SK-N-SH (cell line): ENCODE results near the gene ADIPOR2. TPM values are rescaled to one million over a fixed set of nuclear protein-coding genes. Genes with fewer than 3 reads are reported as not detected.

ENCODE experiments used
- CTCF ChIA-PET: fragments of 300-600, 350-600 bp; formaldehyde crosslinking; extraction: SDS; loops from one replicate; lab custom pipeline; 2021; lab: Yijun Ruan, JAX
- POLR2A ChIA-PET: fragments of 350-600 bp; sonication (Branson Sonifier 250); formaldehyde crosslinking; extraction: SDS; loops from one replicate; lab custom pipeline; 2020; ENCODE audit warnings: antibody characterized with exemption, inconsistent platforms; lab: Yijun Ruan, JAX
- DNase-seq: peaks from one replicate; pipeline ENCODE4 v3.0.0; 2012
- H2AFZ ChIP-seq: fragments of 200-600 bp; sonication (generic); 2 replicates; pipeline ENCODE4 v1.8.1; 2016; ENCODE audit warnings: antibody characterized with exemption, mild to moderate bottlenecking, low read depth
- H3F3A ChIP-seq: fragments of 200-600 bp; sonication (generic); replicated peaks from 2 replicates; pipeline ENCODE3; 2016; ENCODE audit warnings: antibody characterized with exemption, mild to moderate bottlenecking; ENCODE audit not compliant: insufficient read depth
- H3K27ac ChIP-seq, 2 experiments: fragments of 200-500 bp in 1 of 2; fragments of 200-600 bp in 1 of 2; sonication (Bioruptor generic) in 1 of 2; sonication (generic), shearing (Covaris generic) in 1 of 2; 2 replicates each; pipeline versions ENCODE4 v1.5.1 to v1.6.1; 2014 to 2016; ENCODE audit warnings: low read depth in 2 of 2, inconsistent platforms in 1 of 2, low read length in 1 of 2, mild to moderate bottlenecking in 1 of 2, mixed read lengths in 1 of 2
- H3K27me3 ChIP-seq: fragments of 200-600 bp; sonication (generic), shearing (Covaris generic); 2 replicates; pipeline ENCODE4 v1.6.1; 2016; ENCODE audit warnings: mixed run types; ENCODE audit not compliant: insufficient read depth
- H3K36me3 ChIP-seq, 2 experiments: fragments of 200-500 bp in 1 of 2; fragments of 200-600 bp in 1 of 2; sonication (Bioruptor generic) in 1 of 2; sonication (generic) in 1 of 2; replicated peaks in 1 of 2; 2 replicates each; pipeline versions ENCODE3 to v1.5.1; 2014 to 2016; ENCODE audit warnings: low read length in 1 of 2, mild to moderate bottlenecking in 1 of 2; ENCODE audit not compliant: insufficient read depth in 2 of 2, control insufficient read depth in 1 of 2
- H3K4me1 ChIP-seq, 2 experiments: fragments of 200-500 bp in 1 of 2; fragments of 200-600 bp in 1 of 2; sonication (Bioruptor generic) in 1 of 2; sonication (generic), shearing (Covaris generic) in 1 of 2; 2 replicates each; pipeline versions ENCODE4 v1.5.1 to v1.6.1; 2014 to 2016; ENCODE audit warnings: low read depth in 1 of 2, low read length in 1 of 2, mixed run types in 1 of 2; ENCODE audit not compliant: insufficient read depth in 2 of 2, control insufficient read depth in 1 of 2
- H3K4me2 ChIP-seq: fragments of 200-600 bp; sonication (generic), shearing (Covaris generic); 2 replicates; pipeline ENCODE4 v1.6.1; 2017; ENCODE audit warnings: mixed run types
- H3K4me3 ChIP-seq, 2 experiments: fragments of 200-500 bp in 1 of 2; fragments of 200-600 bp in 1 of 2; sonication (Bioruptor generic) in 1 of 2; sonication (generic), shearing (Covaris generic) in 1 of 2; 2 replicates each; pipeline versions ENCODE4 v1.5.1 to v1.8.1; 2014 to 2016; ENCODE audit warnings: low read depth in 2 of 2, inconsistent platforms in 1 of 2, low read length in 1 of 2, mild to moderate bottlenecking in 1 of 2, mixed read lengths in 1 of 2, moderate library complexity in 1 of 2
- H3K79me2 ChIP-seq: fragments of 200-600 bp; sonication (generic); 2 replicates; pipeline ENCODE4 v1.8.1; 2017; ENCODE audit warnings: mild to moderate bottlenecking; ENCODE audit not compliant: insufficient read depth
- H3K9ac ChIP-seq: fragments of 200-600 bp; sonication (generic); 2 replicates; pipeline ENCODE4 v1.6.1; 2017; ENCODE audit warnings: mixed run types
- H3K9me2 ChIP-seq: fragments of 200-600 bp; sonication (generic); 2 replicates; pipeline ENCODE4 v1.6.1; 2017; ENCODE audit warnings: mixed run types
- H3K9me3 ChIP-seq: fragments of 200-600 bp; sonication (generic); 2 replicates; pipeline ENCODE4 v1.6.1; 2017; ENCODE audit warnings: mixed run types, mild to moderate bottlenecking, moderate library complexity
- H4K20me1 ChIP-seq: fragments of 200-600 bp; sonication (generic); 2 replicates; pipeline ENCODE4 v1.6.1; 2017; ENCODE audit warnings: mild to moderate bottlenecking, mixed run types; ENCODE audit not compliant: insufficient read depth
- CHD2 ChIP-seq: fragments of 150-350 bp; IDR thresholded peaks from 2 replicates; pipeline ENCODE4 v1.6.1; 2018; ENCODE audit warnings: low read length; ENCODE audit not compliant: partially characterized antibody
- EZH2phosphoT487 ChIP-seq: fragments of 200-600 bp; sonication (generic); IDR thresholded peaks from 2 replicates; pipeline ENCODE4 v1.6.1; 2017; ENCODE audit warnings: low read depth, mixed run types, mild to moderate bottlenecking, antibody characterized with exemption, moderate library complexity, borderline replicate concordance
- GABPA ChIP-seq: IDR thresholded peaks from 2 replicates; pipeline ENCODE4 v1.4.0; 2012; ENCODE audit warnings: low read depth, mild to moderate bottlenecking
- GATA2 ChIP-seq: sonication (generic); formaldehyde crosslinking; IDR thresholded peaks from 2 replicates; pipeline ENCODE4 v1.5.0; 2020; ENCODE audit warnings: mild to moderate bottlenecking, missing genetic modification reagents
- IRF3 ChIP-seq: fragments of 150-350 bp; IDR thresholded peaks from 2 replicates; pipeline ENCODE4 v1.6.1; 2016; ENCODE audit warnings: mild to moderate bottlenecking, low read depth, low read length
- JUND ChIP-seq: IDR thresholded peaks from 2 replicates; pipeline ENCODE4 v1.4.0; 2012
- MXI1 ChIP-seq: IDR thresholded peaks from 2 replicates; pipeline ENCODE4 v1.6.1; 2012; ENCODE audit warnings: mild to moderate bottlenecking, low read depth, low read length, improper control_type of control experiment
- NFIC ChIP-seq: IDR thresholded peaks from 2 replicates; pipeline ENCODE4 v1.4.0; 2012; ENCODE audit warnings: borderline replicate concordance
- PBX3 ChIP-seq: IDR thresholded peaks from 2 replicates; pipeline ENCODE4; 2012
- POLR2AphosphoS5 ChIP-seq: IDR thresholded peaks from 2 replicates; pipeline ENCODE4 v1.6.1; 2012; ENCODE audit warnings: low read depth, low read length
- RAD21 ChIP-seq: IDR thresholded peaks from 2 replicates; pipeline ENCODE4 v1.6.1; 2012; ENCODE audit warnings: mild to moderate bottlenecking, low read length
- REST ChIP-seq: IDR thresholded peaks from 2 replicates; pipeline ENCODE4 v1.6.1; 2012; ENCODE audit warnings: mild to moderate bottlenecking, low read depth, low read length, moderate library complexity
- RFX5 ChIP-seq: IDR thresholded peaks from 2 replicates; pipeline ENCODE4 v1.6.1; 2012; ENCODE audit warnings: mild to moderate bottlenecking, improper control_type of control experiment, low read length
- RXRA ChIP-seq: IDR thresholded peaks from 2 replicates; pipeline ENCODE4 v1.4.0; 2012; ENCODE audit warnings: low read depth, mild to moderate bottlenecking, borderline replicate concordance
- SIN3A ChIP-seq: IDR thresholded peaks from 2 replicates; pipeline ENCODE4 v1.6.1; 2012; ENCODE audit warnings: low read depth, mild to moderate bottlenecking, low read length, moderate library complexity, borderline replicate concordance
- TEAD4 ChIP-seq: IDR thresholded peaks from 2 replicates; pipeline ENCODE4 v1.4.0; 2012; ENCODE audit warnings: mild to moderate bottlenecking, borderline replicate concordance; ENCODE audit not compliant: insufficient read depth
- USF1 ChIP-seq: IDR thresholded peaks from 2 replicates; pipeline ENCODE4 v1.4.0; 2012; ENCODE audit warnings: low read depth, borderline replicate concordance
- YY1 ChIP-seq: IDR thresholded peaks from 2 replicates; pipeline ENCODE4 v1.4.0; 2012; ENCODE audit warnings: low read depth, mild to moderate bottlenecking
- WGBS: methylation state at CpG from one replicate; pipeline ENCODE4 v1.1.6; 2017; ENCODE audit warnings: low lambda C conversion rate; 5-methylcytosine and 5-hydroxymethylcytosine counted together
- polyA plus RNA-seq, 3 experiments: library from polyadenylated mRNA; depleted of rRNA; stranded (reverse); fragments of >200 nt; gene quantifications; 2 replicates each; pipeline ENCODE4 v1.2.3, GENCODE V29; 2012

ADIPOR2 gene
- polyA plus RNA-seq, 1 of the 3 experiments (the other 2 are of a cell fraction): 17.1 TPM

GRCh38 chr12:1728824-1729223 lies 38.0 kb downstream of the ADIPOR2 start:
- H3K36me3 ChIP-seq: peaks cover 2 to 5% of the 10 kb centered on the region in 2 experiments
- no peak overlapping the region for H3K9ac ChIP-seq
- peaks cover 58% of the 10 kb centered on the region; the same call in 1 of the 2 replicates for H3K79me2 ChIP-seq
- TF ChIP-seq REST (no peak), RAD21 (no peak), GABPA (no peak), RFX5 (no peak), IRF3 (no peak), YY1 (no peak), RXRA (no peak), MXI1 (no peak), JUND (no peak), CHD2 (no peak), EZH2phosphoT487 (no peak), USF1 (no peak), SIN3A (no peak), POLR2AphosphoS5 (no peak), TEAD4 (no peak), GATA2 (CRISPR knock-in tag) (no peak), PBX3 (no peak), NFIC (no peak)
- no peaks in the 10 kb centered on the region for H3K4me1 ChIP-seq
- ChIA-PET CTCF (interaction anchor here (0.9 to 1.2 kb wide), 2 partner anchors 10 to 76 kb away, joined by 3 read pairs; no protein-coding TSS in a partner anchor), POLR2A (no interaction called here)
- 90% methylated on average over 1 of the region's 1 CpG for WGBS
- H3F3A ChIP-seq: peaks cover 4% of the 10 kb centered on the region
- no peak overlapping the region for H3K4me2 ChIP-seq
- 0 out of 2 replicates have a peak, but pooled peaks cover 4% of the 10 kb centered on the region for H4K20me1 ChIP-seq
- H2AFZ ChIP-seq: no peak overlapping the region
- H3K9me2 ChIP-seq: no peaks in the 10 kb centered on the region
- no peaks in the 10 kb centered on the region for H3K27me3 ChIP-seq
- no peak overlapping the region for H3K27ac ChIP-seq
- no peak for DNase-seq
- no peaks in the 10 kb centered on the region for H3K9me3 ChIP-seq
- H3K4me3 ChIP-seq: no peak overlapping the region
